ENCODE results near the gene DAZAP2. TPM values are rescaled to one million over a fixed set of nuclear protein-coding genes. Genes with fewer than 3 reads are reported as not detected.
"Not testable (repeated sequence)": the region's sequence is repeated elsewhere in the genome, so short reads cannot be mapped to it uniquely, and the experiment has no call there.

Gene DAZAP2
- total RNA-seq, 4 donors from 2014 or later, result 63.3 to 229 (median 192) TPM

GRCh38 chr12:51285843-51286242 is 47.2 kb downstream of the DAZAP2 start:
- no peak overlapping the region for H3K27ac ChIP-seq
- no peaks in the 10 kb centered on the region for H3K4me1 ChIP-seq
- intact Hi-C loops (cut with DNase I; ENCODE audit: low total_unique reads), result no loop called here
- DNase-seq, result no peak
- H3K27me3 ChIP-seq, result no peaks in the 10 kb centered on the region
- no peaks in the 10 kb centered on the region for H3K36me3 ChIP-seq
- no peak overlapping the region for H3K4me3 ChIP-seq
- TF ChIP-seq, protein P1, sequence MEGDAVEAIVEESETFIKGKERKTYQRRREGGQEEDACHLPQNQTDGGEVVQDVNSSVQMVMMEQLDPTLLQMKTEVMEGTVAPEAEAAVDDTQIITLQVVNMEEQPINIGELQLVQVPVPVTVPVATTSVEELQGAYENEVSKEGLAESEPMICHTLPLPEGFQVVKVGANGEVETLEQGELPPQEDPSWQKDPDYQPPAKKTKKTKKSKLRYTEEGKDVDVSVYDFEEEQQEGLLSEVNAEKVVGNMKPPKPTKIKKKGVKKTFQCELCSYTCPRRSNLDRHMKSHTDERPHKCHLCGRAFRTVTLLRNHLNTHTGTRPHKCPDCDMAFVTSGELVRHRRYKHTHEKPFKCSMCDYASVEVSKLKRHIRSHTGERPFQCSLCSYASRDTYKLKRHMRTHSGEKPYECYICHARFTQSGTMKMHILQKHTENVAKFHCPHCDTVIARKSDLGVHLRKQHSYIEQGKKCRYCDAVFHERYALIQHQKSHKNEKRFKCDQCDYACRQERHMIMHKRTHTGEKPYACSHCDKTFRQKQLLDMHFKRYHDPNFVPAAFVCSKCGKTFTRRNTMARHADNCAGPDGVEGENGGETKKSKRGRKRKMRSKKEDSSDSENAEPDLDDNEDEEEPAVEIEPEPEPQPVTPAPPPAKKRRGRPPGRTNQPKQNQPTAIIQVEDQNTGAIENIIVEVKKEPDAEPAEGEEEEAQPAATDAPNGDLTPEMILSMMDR (IDR thresholded peaks at IDR 0.05), result no peak
- no peak for TF ChIP-seq POLR2A (IDR thresholded peaks at IDR 0.05)
- no peaks in the 10 kb centered on the region for H3K9me3 ChIP-seq

- not testable (repeated sequence) for DNase-seq
Measured at GRCh38 chr12:51291603-51292513, 53.2 kb downstream of the DAZAP2 start.

More at GRCh38 chr12:51291603-51292513, 53.2 kb downstream of the DAZAP2 start:
- intact Hi-C loops (cut with DNase I; ENCODE audit: low total_unique reads); H3K4me3 ChIP-seq; H3K36me3 ChIP-seq; H3K27me3 ChIP-seq; H3K9me3 ChIP-seq; H3K27ac ChIP-seq; H3K4me1 ChIP-seq: not testable (repeated sequence)

Other genes starting within 250 kb of the DAZAP2 start
- gene SLC11A2, start 212.4 kb upstream of the DAZAP2 start, total RNA-seq, result 10 to 100 TPM; 22.9 to 71.0 (median 61.4) TPM
- gene LETMD1, start 190.5 kb upstream of the DAZAP2 start, total RNA-seq, result 10 to 100 TPM; 45.9 to 81.5 (median 61.5) TPM
- gene CSRNP2, start 155.2 kb upstream of the DAZAP2 start, total RNA-seq, result 10 to 100 TPM; 21.5 to 39.7 (median 28.9) TPM
- 10 to 100 TPM in 3 of 4 donors, 1 to 10 TPM in 1; 6.1 to 30.7 (median 19.8) TPM for gene TFCP2, start 65.7 kb upstream of the DAZAP2 start, total RNA-seq
- gene POU6F1, start 20.8 kb upstream of the DAZAP2 start, total RNA-seq, result 10 to 100 TPM in 1 of 4 donors, 1 to 10 TPM in 3; 2.6 to 60.6 (median 5.8) TPM
- gene SMAGP, start 31.6 kb downstream of the DAZAP2 start, total RNA-seq, result 10 to 100 TPM in 2 of 4 donors, 1 to 10 TPM in 2; 1.2 to 19.0 (median 9.5) TPM
- 1 to 10 TPM in 3 of 4 donors, under 1 TPM in 1; 0.29 to 5.0 (median 2.3) TPM for gene BIN2, start 85.3 kb downstream of the DAZAP2 start, total RNA-seq
- not detected for gene CELA1, start 107.9 kb downstream of the DAZAP2 start, total RNA-seq
- gene GALNT6, start 152.6 kb downstream of the DAZAP2 start, total RNA-seq, result 1 to 10 TPM in 1 of 4 donors, under 1 TPM in 2, not detected in 1; under 0.01 to 1.3 (median 0.76) TPM
- 1 to 10 TPM in 2 of 4 donors, under 1 TPM in 1, not detected in 1; under 0.01 to 8.0 (median 1.3) TPM for gene SLC4A8, start 186.0 kb downstream of the DAZAP2 start, total RNA-seq

All from uterus (tissue), 4 donors.